G401.6 (cell line): Measurements from ENCODE around the gene DNAJB6.

Experiments
- FAIRE-seq: peaks from 2 replicates; lab custom pipeline; 2012; peaks lifted over from hg19 to GRCh38; lab: Jason Lieb, UNC

Gene DNAJB6

GRCh38 chr7:157396316-157397035 lies 59.7 kb downstream of the DNAJB6 start:
- no peak for FAIRE-seq

- FAIRE-seq: no peak
Observed at GRCh38 chr7:157397036-157397720, 60.4 kb downstream of the DNAJB6 start.

- peak; percentile 65 for FAIRE-seq
Observed at GRCh38 chr7:157397731-157398691, 61.2 kb downstream of the DNAJB6 start.

GRCh38 chr7:157399086-157399687 lies 62.4 kb downstream of the DNAJB6 start:
- no peak for FAIRE-seq

- no peak for FAIRE-seq
Observed at GRCh38 chr7:157400171-157400860, 63.5 kb downstream of the DNAJB6 start.

GRCh38 chr7:157401567-157402387 lies 65.0 kb downstream of the DNAJB6 start:
- no peak for FAIRE-seq

- no peak for FAIRE-seq
Observed at GRCh38 chr7:157402388-157402703, 65.5 kb downstream of the DNAJB6 start.

- FAIRE-seq: no peak
Observed at GRCh38 chr7:157402911-157403534, 66.2 kb downstream of the DNAJB6 start.

GRCh38 chr7:157403646-157404401 lies 67.0 kb downstream of the DNAJB6 start:
- FAIRE-seq: no peak

- no peak for FAIRE-seq
Observed at GRCh38 chr7:157404845-157405481, 68.2 kb downstream of the DNAJB6 start.

- FAIRE-seq: no peak
Observed at GRCh38 chr7:157405501-157405900, 68.7 kb downstream of the DNAJB6 start.

- no peak for FAIRE-seq
Observed at GRCh38 chr7:157405914-157406810, 69.4 kb downstream of the DNAJB6 start.

GRCh38 chr7:157406971-157407370 lies 70.2 kb downstream of the DNAJB6 start:
- FAIRE-seq: no peak

- no peak for FAIRE-seq
Observed at GRCh38 chr7:157407512-157408257, 70.9 kb downstream of the DNAJB6 start.

GRCh38 chr7:157408258-157409101 lies 71.7 kb downstream of the DNAJB6 start:
- no peak for FAIRE-seq

GRCh38 chr7:157409149-157409752 lies 72.4 kb downstream of the DNAJB6 start:
- no peak for FAIRE-seq
